CD14-positive monocyte (primary cell): Measurements from ENCODE around the gene HSPA8. TPM values are rescaled to one million over a fixed set of nuclear protein-coding genes. Genes with fewer than 3 reads are reported as not detected.

Source experiments
- DNase-seq, 3 donors: peaks; one replicate each; pipeline ENCODE4 v3.0.0-alpha.2; 2011 to 2022
- H2AFZ ChIP-seq: 2 replicates; pipeline ENCODE4 v1.6.0; 2012; ENCODE audit warnings: mild to moderate bottlenecking, low read depth, low read length, inconsistent platforms; ENCODE audit not compliant: insufficient read depth, poor library complexity, severe bottlenecking
- H3K27ac ChIP-seq, 2 donors: 1 replicate in 1 of 2; 2 replicates in 1 of 2; pipeline ENCODE4 v1.5.1; 2012 to 2013; ENCODE audit warnings: low read length in 2 of 2, control low read depth in 1 of 2, inconsistent platforms in 1 of 2, low read depth in 1 of 2, mild to moderate bottlenecking in 1 of 2
- H3K27me3 ChIP-seq, 2 donors: one replicate each; pipeline versions ENCODE4 v1.6.0 to v1.6.1; 2011 to 2013; ENCODE audit warnings: low read length in 2 of 2; ENCODE audit not compliant: control insufficient read depth in 2 of 2, insufficient read depth in 2 of 2
- H3K36me3 ChIP-seq, 2 donors: replicated peaks in 1 of 2; 1 replicate in 1 of 2; 2 replicates in 1 of 2; pipeline versions ENCODE4 v1.5.1 to v1.6.1; 2012 to 2013; ENCODE audit warnings: low read length in 2 of 2, control low read depth in 1 of 2, inconsistent platforms in 1 of 2, mild to moderate bottlenecking in 1 of 2; ENCODE audit not compliant: insufficient read depth in 2 of 2, control insufficient read depth in 1 of 2
- H3K4me1 ChIP-seq, 2 donors: 1 replicate in 1 of 2; 2 replicates in 1 of 2; pipeline versions ENCODE4 v1.5.1 to v1.6.1; 2012 to 2013; ENCODE audit warnings: low read length in 2 of 2, control low read depth in 1 of 2, inconsistent platforms in 1 of 2, mild to moderate bottlenecking in 1 of 2, moderate library complexity in 1 of 2; ENCODE audit not compliant: insufficient read depth in 2 of 2, control insufficient read depth in 1 of 2
- H3K4me2 ChIP-seq: replicated peaks from 2 replicates; pipeline ENCODE3; 2012; ENCODE audit warnings: low read length, moderate library complexity, mild to moderate bottlenecking; ENCODE audit not compliant: poor library complexity, severe bottlenecking; ENCODE audit errors: extremely low read depth
- H3K4me3 ChIP-seq, 3 experiments: fragments of 200-600 bp in 1 of 3; sonication (generic) in 1 of 3; replicated peaks in 1 of 3; 1 replicate in 2 of 3; 2 replicates in 1 of 3; pipeline ENCODE4 v1.5.1; 2011 to 2013; ENCODE audit warnings: low read length in 3 of 3, mild to moderate bottlenecking in 3 of 3, control low read depth in 2 of 3, low read depth in 2 of 3, inconsistent platforms in 1 of 3, moderate library complexity in 1 of 3
- H3K79me2 ChIP-seq: 2 replicates; pipeline ENCODE4 v1.6.0; 2012; ENCODE audit warnings: mild to moderate bottlenecking, control low read depth, inconsistent platforms, low read length, moderate library complexity; ENCODE audit not compliant: insufficient read depth
- H3K9ac ChIP-seq: 2 replicates; pipeline ENCODE4 v1.6.0; 2017; ENCODE audit warnings: low read length, mild to moderate bottlenecking; ENCODE audit not compliant: insufficient read depth, poor library complexity, severe bottlenecking
- H3K9me3 ChIP-seq, 2 donors: replicated peaks in 1 of 2; 1 replicate in 1 of 2; 2 replicates in 1 of 2; pipeline versions ENCODE4 v1.5.1 to v1.6.1; 2012 to 2013; ENCODE audit warnings: low read length in 2 of 2, control low read depth in 1 of 2; ENCODE audit not compliant: control insufficient read depth in 1 of 2, insufficient read depth in 1 of 2
- H4K20me1 ChIP-seq: 2 replicates; pipeline ENCODE4 v1.6.0; 2012; ENCODE audit warnings: mild to moderate bottlenecking, low read length, control low read depth, moderate library complexity; ENCODE audit not compliant: insufficient read depth
- H3K27ac Mint-ChIP-seq, 7 donors: one replicate each; pipeline ENCODE4 v1.8.0; 2020; ENCODE audit warnings: mild to moderate bottlenecking in 7 of 7, mixed read lengths in 7 of 7, moderate library complexity in 6 of 7, inconsistent platforms in 2 of 7
- H3K27me3 Mint-ChIP-seq, 3 donors: one replicate each; pipeline ENCODE4 v1.8.0; 2021 to 2022; ENCODE audit warnings: low read depth in 3 of 3, mild to moderate bottlenecking in 3 of 3, mixed read lengths in 3 of 3, moderate library complexity in 3 of 3, inconsistent platforms in 1 of 3
- H3K36me3 Mint-ChIP-seq, 2 donors: one replicate each; pipeline ENCODE4 v1.8.0; 2020; ENCODE audit warnings: mixed read lengths in 2 of 2, inconsistent platforms in 1 of 2, mild to moderate bottlenecking in 1 of 2
- H3K4me1 Mint-ChIP-seq: one replicate; pipeline ENCODE4 v1.8.0; 2020; ENCODE audit warnings: mild to moderate bottlenecking, mixed read lengths
- H3K4me3 Mint-ChIP-seq, 2 donors: one replicate each; pipeline ENCODE4 v1.8.0; 2020; ENCODE audit warnings: mild to moderate bottlenecking in 2 of 2, mixed read lengths in 2 of 2, moderate library complexity in 1 of 2
- H3K9me3 Mint-ChIP-seq, 7 donors: one replicate each; pipeline ENCODE4 v1.8.0; 2020 to 2022; ENCODE audit warnings: mixed read lengths in 7 of 7, mild to moderate bottlenecking in 6 of 7, moderate library complexity in 6 of 7, inconsistent platforms in 2 of 7
- WGBS: methylation state at CpG from one replicate; pipeline ENCODE4 v1.1.5; 2013; ENCODE audit warnings: missing lambda C conversion rate; ENCODE audit not compliant: insufficient coverage; 5-methylcytosine and 5-hydroxymethylcytosine counted together
- intact Hi-C, 2 donors: fragments of 100-400 bp; cut with micrococcal nuclease; formaldehyde crosslinking; loops; one replicate each; pipeline versions ENCODE4 v1.15.0 to v1.15.1; 2023
- polyA plus RNA-seq, 3 donors: library from polyadenylated mRNA; depleted of rRNA in 1 of 3; unstranded in 2 of 3; stranded (reverse) in 1 of 3; fragments of 300-500 nt in 2 of 3; fragments of >200 nt in 1 of 3; fragmentation: Illumina TruSeq in 2 of 3; gene quantifications; 1 replicate in 2 of 3; 2 replicates in 1 of 3; pipeline ENCODE4 v1.2.3, GENCODE V29; 2012 to 2021
- TF ChIP-seq, protein P1 (sequence below): fragments of 200-600 bp; IDR thresholded peaks from one replicate; pipeline ENCODE4 v1.8.0; 2022; ENCODE audit warnings: antibody characterized with exemption, mild to moderate bottlenecking

The HSPA8 gene
- polyA plus RNA-seq, 3 donors, result 399 to 531 (median 511) TPM

GRCh38 chr11:123055191-123055901 lies 6.6 kb downstream of the HSPA8 start:
- Histone ChIP-seq H3K4me3 (no peak overlapping the region), H3K27ac (peak overlapping the region in 1 of 2 donors; percentile 23), H3K4me2 (no peak overlapping the region), H3K4me1 (peaks cover 16 to 28% of the 10 kb centered on the region in 2 donors), H3K79me2 (peaks cover 41% of the 10 kb centered on the region), H3K9ac (no peak overlapping the region), H3K36me3 (peaks cover 52 to 77% of the 10 kb centered on the region in 2 donors), H4K20me1 (peaks cover 72% of the 10 kb centered on the region), H2AFZ (no peak overlapping the region), H3K27me3 (no peaks in the 10 kb centered on the region), H3K9me3 (no peaks in the 10 kb centered on the region)
- intact Hi-C loops, result loop anchor here in 1 of 2 donors (10.0 kb wide), 1 partner anchor 261 kb away; no protein-coding TSS in a partner anchor
- no peak overlapping the region for H3K4me3 Mint-ChIP-seq
- peaks cover 0 to 2% (median 0%) of the 10 kb centered on the region in 3 donors for H3K27me3 Mint-ChIP-seq
- H3K4me1 Mint-ChIP-seq, result peaks cover 41% of the 10 kb centered on the region
- H3K27ac Mint-ChIP-seq, result peak overlapping the region in 4 of 7 donors; percentile 3 to 72 (median 55)
- H3K9me3 Mint-ChIP-seq, result peaks cover 0 to 5% (median 0%) of the 10 kb centered on the region in 7 donors
- TF ChIP-seq, protein P1, sequence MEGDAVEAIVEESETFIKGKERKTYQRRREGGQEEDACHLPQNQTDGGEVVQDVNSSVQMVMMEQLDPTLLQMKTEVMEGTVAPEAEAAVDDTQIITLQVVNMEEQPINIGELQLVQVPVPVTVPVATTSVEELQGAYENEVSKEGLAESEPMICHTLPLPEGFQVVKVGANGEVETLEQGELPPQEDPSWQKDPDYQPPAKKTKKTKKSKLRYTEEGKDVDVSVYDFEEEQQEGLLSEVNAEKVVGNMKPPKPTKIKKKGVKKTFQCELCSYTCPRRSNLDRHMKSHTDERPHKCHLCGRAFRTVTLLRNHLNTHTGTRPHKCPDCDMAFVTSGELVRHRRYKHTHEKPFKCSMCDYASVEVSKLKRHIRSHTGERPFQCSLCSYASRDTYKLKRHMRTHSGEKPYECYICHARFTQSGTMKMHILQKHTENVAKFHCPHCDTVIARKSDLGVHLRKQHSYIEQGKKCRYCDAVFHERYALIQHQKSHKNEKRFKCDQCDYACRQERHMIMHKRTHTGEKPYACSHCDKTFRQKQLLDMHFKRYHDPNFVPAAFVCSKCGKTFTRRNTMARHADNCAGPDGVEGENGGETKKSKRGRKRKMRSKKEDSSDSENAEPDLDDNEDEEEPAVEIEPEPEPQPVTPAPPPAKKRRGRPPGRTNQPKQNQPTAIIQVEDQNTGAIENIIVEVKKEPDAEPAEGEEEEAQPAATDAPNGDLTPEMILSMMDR, result no peak
- DNase-seq, result no peak
- 100% methylated on average over 2 of the region's 6 CpGs for WGBS
- peaks cover 65 to 70% of the 10 kb centered on the region in 2 donors for H3K36me3 Mint-ChIP-seq

DNA sequence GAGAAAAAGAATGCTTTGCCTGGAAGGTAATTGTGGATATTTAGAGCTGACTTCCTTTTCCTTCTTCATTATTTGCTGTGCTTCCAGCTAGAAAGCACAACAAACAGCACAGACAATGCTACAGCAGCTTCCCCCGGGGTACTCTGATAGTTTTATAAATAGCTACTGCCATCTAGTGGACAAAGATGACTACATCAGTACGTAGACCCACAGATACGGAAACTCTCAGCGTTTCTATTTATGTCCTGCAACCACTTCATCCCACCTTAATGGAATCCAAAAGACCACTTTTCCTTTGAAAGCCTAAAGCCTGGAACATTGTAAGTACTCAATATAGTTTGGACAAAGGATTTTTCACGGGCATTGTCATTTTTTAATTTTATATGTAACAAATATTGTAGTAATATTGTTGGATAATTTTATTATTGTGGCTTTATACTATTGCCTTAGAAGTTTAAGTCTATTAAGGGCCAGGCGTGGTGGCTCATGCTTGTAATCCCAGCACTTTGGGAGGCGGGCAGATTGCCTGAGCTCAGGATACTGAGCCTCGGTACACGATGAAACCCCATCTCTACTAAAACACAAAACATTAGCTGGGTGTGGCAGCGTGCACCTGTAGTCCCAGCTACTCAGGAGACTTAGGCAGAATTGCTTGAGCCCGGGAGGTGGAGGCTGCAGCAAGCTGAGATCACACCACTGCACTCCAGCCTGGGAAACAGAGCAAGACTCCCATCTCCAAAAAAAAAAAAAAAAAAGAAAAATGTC lies 7.5 kb downstream of the HSPA8 start:
- H3K27me3 Mint-ChIP-seq, result peaks cover 0 to 2% (median 0%) of the 10 kb centered on the region in 3 donors
- peaks cover 32% of the 10 kb centered on the region for H3K4me1 Mint-ChIP-seq
- H3K4me3 Mint-ChIP-seq, result no peak overlapping the region
- H3K79me2 ChIP-seq, result peaks cover 32% of the 10 kb centered on the region
- peaks cover 7 to 20% of the 10 kb centered on the region in 2 donors for H3K4me1 ChIP-seq
- H3K36me3 ChIP-seq, result peaks cover 44 to 68% of the 10 kb centered on the region in 2 donors
- peaks cover 57 to 61% of the 10 kb centered on the region in 2 donors for H3K36me3 Mint-ChIP-seq
- no peak overlapping the region for H3K9ac ChIP-seq
- TF ChIP-seq, protein P1, result peak; percentile 82
- 90% methylated on average over 3 of the region's 11 CpGs for WGBS
- H2AFZ ChIP-seq, result no peak overlapping the region
- H4K20me1 ChIP-seq, result peaks cover 63% of the 10 kb centered on the region
- DNase-seq, result peak; percentile 54 to 75 (median 59)
- peak overlapping the region in 3 of 7 donors; percentile 55 to 76 (median 63) for H3K27ac Mint-ChIP-seq
- peaks cover 0 to 5% (median 0%) of the 10 kb centered on the region in 7 donors for H3K9me3 Mint-ChIP-seq
- H3K9me3 ChIP-seq, result no peaks in the 10 kb centered on the region
- H3K4me2 ChIP-seq, result no peak overlapping the region
- H3K27ac ChIP-seq, result peak overlapping the region in 1 of 2 donors; percentile 5
- no peak overlapping the region for H3K4me3 ChIP-seq
- intact Hi-C loops, result loop anchor here in 1 of 2 donors (5.0 to 10.0 kb wide), 2 partner anchors 260 to 427 kb away; no protein-coding TSS in a partner anchor
- H3K27me3 ChIP-seq, result no peaks in the 10 kb centered on the region
